ENCODE data around the gene SIAE.

GRCh38 chr11:124658986-124659385, 14.6 kb downstream of the SIAE start:
- TF ChIP-seq POLR2A (IDR thresholded peaks at IDR 0.05; ENCODE audit: low read depth, low read length) (no peak), TAF1 (IDR thresholded peaks at IDR 0.05; ENCODE audit: low read depth, low read length) (no peak), POLR2AphosphoS5 (IDR thresholded peaks at IDR 0.05; ENCODE audit: low read depth, low read length) (no peak), SPI1 (IDR thresholded peaks at IDR 0.05; ENCODE audit: low read depth, low read length) (no peak), PAX5 (IDR thresholded peaks at IDR 0.05; ENCODE audit: insufficient read depth, low read length, severe bottlenecking) (no peak)

Data from GM12891 (cell line).